ENCODE data around the gene TEDC1. TPM values are rescaled to one million over a fixed set of nuclear protein-coding genes. Genes with fewer than 3 reads are reported as not detected.

The TEDC1 gene
- 24.1 and 31.2 TPM in 2 replicates for total RNA-seq

GRCh38 chr14:105490572-105491365 lies at the start of gene TEDC1:
TSS of gene TEDC1 (plus strand) at chr14:105491246. CDS start at chr14:105491376, 130 bp downstream.

GRCh38 chr14:105474483-105475268 lies 16.4 kb upstream of the TEDC1 start, which contains the start of gene CRIP2:
TSS of gene CRIP2 (plus strand) at chr14:105474821. CDS start at chr14:105474863, 42 bp downstream.

GRCh38 chr14:105486163-105486973 lies 4.7 kb upstream of the TEDC1 start, which contains the start of gene CRIP1:
TSS of gene CRIP1 (plus strand) at chr14:105486886. CDS start at chr14:105487260, 374 bp downstream.

GRCh38 chr14:105525861-105526775 lies 35.1 kb downstream of the TEDC1 start, which contains the start of gene TMEM121:
TSS of gene TMEM121 (plus strand) at chr14:105526583. CDS start at chr14:105528835, 2,252 bp downstream.

Other genes with a start within 250 kb of the TEDC1 start
- 82.2 and 88.0 TPM in 2 replicates for gene BTBD6, start 242.7 kb upstream of the TEDC1 start, total RNA-seq
- 28.6 and 37.2 TPM in 2 replicates for gene BRF1, start 190.2 kb upstream of the TEDC1 start, total RNA-seq
- 53.4 and 61.7 TPM in 2 replicates for gene PACS2, start 176.5 kb upstream of the TEDC1 start, total RNA-seq
- gene TEX22, start 92.7 kb upstream of the TEDC1 start, total RNA-seq: not detected in 2 replicates
- 33.2 and 44.0 TPM in 2 replicates for gene MTA1, start 71.4 kb upstream of the TEDC1 start, total RNA-seq
- gene CRIP2, start 16.4 kb upstream of the TEDC1 start, total RNA-seq: 408 and 431 TPM in 2 replicates
- 9.3 and 15.8 TPM in 2 replicates for gene CRIP1, start 4.4 kb upstream of the TEDC1 start, total RNA-seq
- 0.93 and 1.8 TPM in 2 replicates for gene TMEM121, start 35.3 kb downstream of the TEDC1 start, total RNA-seq

All from mammary microvascular endothelial cell (primary cell).